HepG2 (cell line): ENCODE measurements around the gene CTNNA3. TPM values are rescaled to one million over a fixed set of nuclear protein-coding genes. Genes with fewer than 3 reads are reported as not detected.

Experiments
- ATAC-seq: fragments of 200-7000 bp; cut with Tn5 transposase; 3 replicates; pipeline ENCODE4 v1.9.1; 2020; ENCODE audit warnings: mild to moderate bottlenecking, moderate library complexity
- BruUV-seq: library from RNA; stranded (reverse); fragments of 400-500 nt; replicated peaks from 2 replicates; lab custom pipeline; 2021; lab: Mats Ljungman, UMichigan
- CTCF ChIA-PET: fragments of 300-600 bp; formaldehyde crosslinking; extraction: SDS; loops from one replicate; lab custom pipeline; 2021; ENCODE audit warnings: low total read pairs, inconsistent platforms, low intra/inter-chr PET ratio; lab: Yijun Ruan, JAX
- POLR2A ChIA-PET: fragments of 350-600 bp; sonication (Branson Sonifier 250); formaldehyde crosslinking; loops from one replicate; lab custom pipeline; 2020; ENCODE audit warnings: antibody characterized with exemption, inconsistent platforms; lab: Yijun Ruan, JAX
- DNase-seq: peaks from one replicate; pipeline ENCODE4 v3.0.0-alpha.2; 2015; ENCODE audit warnings: low spot score
- FAIRE-seq: peaks from 3 replicates; lab custom pipeline; 2011; peaks lifted over from hg19 to GRCh38; lab: Jason Lieb, UNC
- H2AFZ ChIP-seq: one replicate; pipeline ENCODE4 v1.6.1; 2011; ENCODE audit warnings: low read length, inconsistent platforms
- H3K27ac ChIP-seq: fragments of 300-600 bp; 3 replicates; pipeline ENCODE4 v1.8.0; 2011; ENCODE audit warnings: mixed run types, mild to moderate bottlenecking, mixed read lengths, low read length, inconsistent platforms; ENCODE audit not compliant: insufficient read depth; ENCODE audit errors: extremely low read length
- H3K27me3 ChIP-seq, 2 experiments: fragments of 200-600 bp in 1 of 2; 2 replicates in 1 of 2; 3 replicates in 1 of 2; pipeline versions ENCODE4 v1.6.0 to v1.8.0; 2011; ENCODE audit warnings: low read length in 2 of 2, mild to moderate bottlenecking in 2 of 2, moderate library complexity in 2 of 2, inconsistent platforms in 1 of 2; ENCODE audit not compliant: insufficient read depth in 2 of 2, control insufficient read depth in 1 of 2
- H3K36me3 ChIP-seq, 2 experiments: fragments of 200-600 bp in 1 of 2; replicated peaks in 1 of 2; 2 replicates in 1 of 2; 3 replicates in 1 of 2; pipeline versions ENCODE4 v1.5.1 to v1.8.0; 2011; ENCODE audit warnings: low read length in 2 of 2, inconsistent platforms in 1 of 2; ENCODE audit not compliant: insufficient read depth in 2 of 2, control insufficient read depth in 1 of 2
- H3K4me1 ChIP-seq: 2 replicates; pipeline ENCODE4 v1.5.1; 2012; ENCODE audit warnings: low read length, inconsistent platforms; ENCODE audit not compliant: insufficient read depth
- H3K4me2 ChIP-seq: 2 replicates; pipeline ENCODE4 v1.6.0; 2011; ENCODE audit warnings: low read depth, low read length, inconsistent platforms
- H3K4me3 ChIP-seq, 3 experiments: fragments of 200-600 bp in 1 of 3; sonication (generic), shearing (Covaris generic) in 1 of 3; replicated peaks in 1 of 3; 2 replicates each; pipeline ENCODE4 v1.5.1; 2011 to 2016; ENCODE audit warnings: low read length in 3 of 3, inconsistent platforms in 2 of 3, low read depth in 2 of 3, mild to moderate bottlenecking in 2 of 3, control low read depth in 1 of 3, mixed read lengths in 1 of 3; ENCODE audit not compliant: insufficient read depth in 1 of 3
- H3K79me2 ChIP-seq: one replicate; pipeline ENCODE4 v1.6.1; 2011; ENCODE audit warnings: low read length, inconsistent platforms; ENCODE audit not compliant: insufficient read depth
- H3K9ac ChIP-seq: 2 replicates; pipeline ENCODE4 v1.6.0; 2011; ENCODE audit warnings: mild to moderate bottlenecking, low read depth, low read length, inconsistent platforms; ENCODE audit not compliant: insufficient read depth
- H3K9me3 ChIP-seq: 2 replicates; pipeline ENCODE4 v1.5.1; 2012; ENCODE audit warnings: mild to moderate bottlenecking, low read length
- H4K20me1 ChIP-seq: 2 replicates; pipeline ENCODE4 v1.6.0; 2011; ENCODE audit warnings: inconsistent platforms, mild to moderate bottlenecking, low read length, moderate library complexity; ENCODE audit not compliant: insufficient read depth
- ARNT ChIP-seq: fragments of 450-650 bp; IDR thresholded peaks from 2 replicates; pipeline ENCODE4 v1.6.1; 2017
- BRCA1 ChIP-seq: sonication (generic); formaldehyde crosslinking; IDR thresholded peaks from 2 replicates; pipeline ENCODE4 v1.4.0; 2020; ENCODE audit warnings: missing genetic modification reagents
- HNRNPL ChIP-seq: fragments of 200-400 bp; formaldehyde crosslinking; IDR thresholded peaks from 2 replicates; pipeline ENCODE4 v1.6.1; 2017; ENCODE audit warnings: mild to moderate bottlenecking, low read depth, low read length
- NAIF1 ChIP-seq: sonication (generic); formaldehyde crosslinking; IDR thresholded peaks from 2 replicates; pipeline ENCODE4 v1.5.0; 2020; ENCODE audit warnings: mild to moderate bottlenecking, missing genetic modification reagents, borderline replicate concordance
- NFYC ChIP-seq: IDR thresholded peaks from 2 replicates; pipeline ENCODE4 v1.6.1; 2016; ENCODE audit warnings: missing genetic modification reagents, missing compliant biosample characterization
- SOX13 ChIP-seq, 3 experiments: fragments of 450-650 bp in 1 of 3; sonication (generic) in 1 of 3; formaldehyde crosslinking in 1 of 3; IDR thresholded peaks in 2 of 3; conservative IDR thresholded peaks in 1 of 3; 2 replicates each; pipeline versions ENCODE4 v1.5.0 to v1.6.1; 2016 to 2020; ENCODE audit warnings: antibody characterized with exemption in 1 of 3, mild to moderate bottlenecking in 1 of 3, missing compliant biosample characterization in 1 of 3, missing genetic modification reagents in 1 of 3, moderate library complexity in 1 of 3
- SOX6 ChIP-seq, 2 experiments: fragments of 450-650 bp in 1 of 2; sonication (generic) in 1 of 2; formaldehyde crosslinking in 1 of 2; IDR thresholded peaks; 2 replicates each; pipeline versions ENCODE4 v1.4.0 to v1.6.1; 2017 to 2020; ENCODE audit warnings: antibody characterized with exemption in 1 of 2, mild to moderate bottlenecking in 1 of 2, missing genetic modification reagents in 1 of 2
- WIZ ChIP-seq: sonication (generic); formaldehyde crosslinking; IDR thresholded peaks from 2 replicates; pipeline ENCODE4 v1.5.1; 2020; ENCODE audit warnings: mild to moderate bottlenecking, missing genetic modification reagents
- XRCC5 ChIP-seq: fragments of 200-400 bp; formaldehyde crosslinking; optimal IDR thresholded peaks from 2 replicates; pipeline ENCODE3; 2017; ENCODE audit warnings: mild to moderate bottlenecking, low read length
- ZFP90 ChIP-seq: sonication (generic); formaldehyde crosslinking; IDR thresholded peaks from 2 replicates; pipeline ENCODE4 v1.8.0; 2022; ENCODE audit warnings: missing genetic modification reagents, mild to moderate bottlenecking, inconsistent platforms, borderline replicate concordance
- ZNF343 ChIP-seq: sonication (generic); formaldehyde crosslinking; IDR thresholded peaks from 2 replicates; pipeline ENCODE4 v1.4.0; 2020; ENCODE audit warnings: mild to moderate bottlenecking, missing genetic modification reagents
- ZNF552 ChIP-seq: sonication (generic); formaldehyde crosslinking; IDR thresholded peaks from 2 replicates; pipeline ENCODE4 v1.9.0; 2022; ENCODE audit warnings: missing genetic modification reagents, mild to moderate bottlenecking, borderline replicate concordance
- ZNF562 ChIP-seq: sonication (generic); formaldehyde crosslinking; IDR thresholded peaks from 2 replicates; pipeline ENCODE4 v1.8.0; 2022; ENCODE audit warnings: missing genetic modification reagents, borderline replicate concordance
- WGBS: methylation state at CpG from one replicate; pipeline ENCODE4 v1.1.6; 2017; ENCODE audit warnings: low lambda C conversion rate; 5-methylcytosine and 5-hydroxymethylcytosine counted together
- in situ Hi-C: cut with HindIII; loops from 2 replicates; pipeline ENCODE4 v1.10.0; 2017; ENCODE audit warnings: low pct_unique_long_range_greater_than_20kb; ENCODE audit not compliant: extremely low pct_ligation_motif_present
- intact Hi-C: fragments of 100-400 bp; cut with micrococcal nuclease; formaldehyde crosslinking; loops from one replicate; pipeline ENCODE4 v1.10.0; 2022; ENCODE audit not compliant: unreplicated experiment
- polyA plus RNA-seq, 8 experiments: library from polyadenylated mRNA; depleted of rRNA in 3 of 8; stranded (reverse) in 7 of 8; unstranded in 1 of 8; fragments of >200 nt; fragmentation: Illumina TruSeq in 4 of 8; extraction: Trizol in 4 of 8; gene quantifications; 2 replicates each; pipeline versions ENCODE4 v1.2.1 to v1.2.3, GENCODE V29; 2011 to 2016; ENCODE audit warnings: low read depth in 4 of 8, missing spikeins in 1 of 8, mixed read lengths in 1 of 8; ENCODE audit not compliant: insufficient read depth in 1 of 8
- total RNA-seq, 5 experiments: library from RNA; depleted of rRNA; stranded (reverse); fragments of >200 nt; fragmentation: Illumina TruSeq; extraction: Trizol; gene quantifications; 2 replicates each; pipeline ENCODE4 v1.2.3, GENCODE V29; 2016; ENCODE audit warnings: low read depth in 1 of 5
- TF ChIP-seq, protein P1 (sequence below): sonication (generic); formaldehyde crosslinking; IDR thresholded peaks from 2 replicates; pipeline ENCODE4 v1.9.0; 2021; ENCODE audit warnings: mild to moderate bottlenecking, missing genetic modification reagents
- TF ChIP-seq, protein P2 (sequence below): sonication (generic); formaldehyde crosslinking; IDR thresholded peaks from 2 replicates; pipeline ENCODE4 v1.5.0; 2020; ENCODE audit warnings: mild to moderate bottlenecking, missing genetic modification reagents

Gene CTNNA3
- total and polyA plus RNA-seq, 2 of the 13 experiments (the other 11 are each of a cell fraction or from before 2014, with no cell fraction given): not detected

DNA sequence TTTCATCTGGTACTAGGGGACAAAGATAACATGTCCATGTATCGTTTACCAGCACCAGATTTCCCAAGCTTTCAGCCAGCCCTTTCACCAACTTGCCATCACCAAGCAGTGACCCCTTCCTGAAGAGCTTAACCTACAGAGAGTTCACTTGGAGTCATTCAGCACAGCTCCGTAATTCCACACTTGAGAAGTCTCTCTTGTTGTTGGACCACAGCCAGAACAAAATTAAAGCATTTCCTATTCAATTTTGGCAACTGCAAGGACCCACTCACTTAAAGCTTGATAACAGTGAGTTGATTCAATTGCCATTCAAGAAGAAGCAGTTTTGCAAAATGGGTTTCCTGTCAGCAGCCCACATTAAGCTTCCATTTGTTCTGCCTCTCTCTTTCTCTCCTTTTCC lies 858.7 kb downstream of the CTNNA3 start (continued):
- TF ChIP-seq, protein P1, sequence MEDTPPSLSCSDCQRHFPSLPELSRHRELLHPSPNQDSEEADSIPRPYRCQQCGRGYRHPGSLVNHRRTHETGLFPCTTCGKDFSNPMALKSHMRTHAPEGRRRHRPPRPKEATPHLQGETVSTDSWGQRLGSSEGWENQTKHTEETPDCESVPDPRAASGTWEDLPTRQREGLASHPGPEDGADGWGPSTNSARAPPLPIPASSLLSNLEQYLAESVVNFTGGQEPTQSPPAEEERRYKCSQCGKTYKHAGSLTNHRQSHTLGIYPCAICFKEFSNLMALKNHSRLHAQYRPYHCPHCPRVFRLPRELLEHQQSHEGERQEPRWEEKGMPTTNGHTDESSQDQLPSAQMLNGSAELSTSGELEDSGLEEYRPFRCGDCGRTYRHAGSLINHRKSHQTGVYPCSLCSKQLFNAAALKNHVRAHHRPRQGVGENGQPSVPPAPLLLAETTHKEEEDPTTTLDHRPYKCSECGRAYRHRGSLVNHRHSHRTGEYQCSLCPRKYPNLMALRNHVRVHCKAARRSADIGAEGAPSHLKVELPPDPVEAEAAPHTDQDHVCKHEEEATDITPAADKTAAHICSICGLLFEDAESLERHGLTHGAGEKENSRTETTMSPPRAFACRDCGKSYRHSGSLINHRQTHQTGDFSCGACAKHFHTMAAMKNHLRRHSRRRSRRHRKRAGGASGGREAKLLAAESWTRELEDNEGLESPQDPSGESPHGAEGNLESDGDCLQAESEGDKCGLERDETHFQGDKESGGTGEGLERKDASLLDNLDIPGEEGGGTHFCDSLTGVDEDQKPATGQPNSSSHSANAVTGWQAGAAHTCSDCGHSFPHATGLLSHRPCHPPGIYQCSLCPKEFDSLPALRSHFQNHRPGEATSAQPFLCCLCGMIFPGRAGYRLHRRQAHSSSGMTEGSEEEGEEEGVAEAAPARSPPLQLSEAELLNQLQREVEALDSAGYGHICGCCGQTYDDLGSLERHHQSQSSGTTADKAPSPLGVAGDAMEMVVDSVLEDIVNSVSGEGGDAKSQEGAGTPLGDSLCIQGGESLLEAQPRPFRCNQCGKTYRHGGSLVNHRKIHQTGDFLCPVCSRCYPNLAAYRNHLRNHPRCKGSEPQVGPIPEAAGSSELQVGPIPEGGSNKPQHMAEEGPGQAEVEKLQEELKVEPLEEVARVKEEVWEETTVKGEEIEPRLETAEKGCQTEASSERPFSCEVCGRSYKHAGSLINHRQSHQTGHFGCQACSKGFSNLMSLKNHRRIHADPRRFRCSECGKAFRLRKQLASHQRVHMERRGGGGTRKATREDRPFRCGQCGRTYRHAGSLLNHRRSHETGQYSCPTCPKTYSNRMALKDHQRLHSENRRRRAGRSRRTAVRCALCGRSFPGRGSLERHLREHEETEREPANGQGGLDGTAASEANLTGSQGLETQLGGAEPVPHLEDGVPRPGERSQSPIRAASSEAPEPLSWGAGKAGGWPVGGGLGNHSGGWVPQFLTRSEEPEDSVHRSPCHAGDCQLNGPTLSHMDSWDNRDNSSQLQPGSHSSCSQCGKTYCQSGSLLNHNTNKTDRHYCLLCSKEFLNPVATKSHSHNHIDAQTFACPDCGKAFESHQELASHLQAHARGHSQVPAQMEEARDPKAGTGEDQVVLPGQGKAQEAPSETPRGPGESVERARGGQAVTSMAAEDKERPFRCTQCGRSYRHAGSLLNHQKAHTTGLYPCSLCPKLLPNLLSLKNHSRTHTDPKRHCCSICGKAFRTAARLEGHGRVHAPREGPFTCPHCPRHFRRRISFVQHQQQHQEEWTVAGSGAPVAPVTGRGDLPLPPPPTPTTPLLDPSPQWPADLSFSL (CRISPR knock-in tag): no peak
- no peak for TF ChIP-seq WIZ
- TF ChIP-seq, protein P2, sequence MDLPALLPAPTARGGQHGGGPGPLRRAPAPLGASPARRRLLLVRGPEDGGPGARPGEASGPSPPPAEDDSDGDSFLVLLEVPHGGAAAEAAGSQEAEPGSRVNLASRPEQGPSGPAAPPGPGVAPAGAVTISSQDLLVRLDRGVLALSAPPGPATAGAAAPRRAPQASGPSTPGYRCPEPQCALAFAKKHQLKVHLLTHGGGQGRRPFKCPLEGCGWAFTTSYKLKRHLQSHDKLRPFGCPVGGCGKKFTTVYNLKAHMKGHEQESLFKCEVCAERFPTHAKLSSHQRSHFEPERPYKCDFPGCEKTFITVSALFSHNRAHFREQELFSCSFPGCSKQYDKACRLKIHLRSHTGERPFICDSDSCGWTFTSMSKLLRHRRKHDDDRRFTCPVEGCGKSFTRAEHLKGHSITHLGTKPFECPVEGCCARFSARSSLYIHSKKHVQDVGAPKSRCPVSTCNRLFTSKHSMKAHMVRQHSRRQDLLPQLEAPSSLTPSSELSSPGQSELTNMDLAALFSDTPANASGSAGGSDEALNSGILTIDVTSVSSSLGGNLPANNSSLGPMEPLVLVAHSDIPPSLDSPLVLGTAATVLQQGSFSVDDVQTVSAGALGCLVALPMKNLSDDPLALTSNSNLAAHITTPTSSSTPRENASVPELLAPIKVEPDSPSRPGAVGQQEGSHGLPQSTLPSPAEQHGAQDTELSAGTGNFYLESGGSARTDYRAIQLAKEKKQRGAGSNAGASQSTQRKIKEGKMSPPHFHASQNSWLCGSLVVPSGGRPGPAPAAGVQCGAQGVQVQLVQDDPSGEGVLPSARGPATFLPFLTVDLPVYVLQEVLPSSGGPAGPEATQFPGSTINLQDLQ: no peak

DNA sequence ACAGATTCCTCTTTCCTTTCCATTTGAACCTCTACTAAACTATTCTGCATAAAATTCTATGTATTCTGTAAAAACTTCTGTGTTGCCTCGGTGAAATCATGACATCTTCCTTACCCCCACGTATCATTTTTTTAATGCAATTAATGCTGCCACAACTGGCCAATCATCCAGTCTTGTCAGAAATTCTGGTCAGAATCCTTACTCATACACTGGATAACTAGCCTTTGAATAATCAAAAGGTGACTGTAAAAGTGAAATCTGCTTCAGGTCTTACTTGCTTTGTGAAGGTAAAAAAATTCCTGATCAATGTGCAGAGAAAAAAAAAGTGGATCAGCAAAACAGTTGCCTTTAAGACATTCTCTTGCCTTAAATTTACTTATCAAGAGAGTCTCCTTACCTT lies 859.2 kb downstream of the CTNNA3 start:
- WGBS: 6% methylated on average over 2 of the region's 2 CpGs
- BruUV-seq: no TSS peak
- FAIRE-seq (no peak), DNase-seq (no peak), ATAC-seq (no peak)
- H3K9ac ChIP-seq: no peak overlapping the region
- H2AFZ ChIP-seq: no peak overlapping the region
- intact Hi-C loops: no loop called here
- H3K36me3 ChIP-seq: no peaks in the 10 kb centered on the region
- no peak overlapping the region for H3K27ac ChIP-seq
- no peaks in the 10 kb centered on the region for H3K27me3 ChIP-seq
- no peak overlapping the region for H3K4me2 ChIP-seq
- CTCF ChIA-PET: no interaction called here
- H3K4me1 ChIP-seq: no peaks in the 10 kb centered on the region
- no peaks in the 10 kb centered on the region for H3K79me2 ChIP-seq
- H4K20me1 ChIP-seq: no peaks in the 10 kb centered on the region
- in situ Hi-C loops: no loop called here
- no peaks in the 10 kb centered on the region for H3K9me3 ChIP-seq
- POLR2A ChIA-PET: no interaction called here
- no peak overlapping the region for H3K4me3 ChIP-seq
- TF ChIP-seq SOX6 (IDR thresholded peaks at IDR 0.05): no peak
- no peak for TF ChIP-seq SOX6 (CRISPR knock-in tag; IDR thresholded peaks at IDR 0.05)
- no peak for TF ChIP-seq ZNF343 (CRISPR knock-in tag)
- TF ChIP-seq NAIF1 (CRISPR knock-in tag): no peak
- TF ChIP-seq ARNT: no peak
- no peak for TF ChIP-seq ZNF562 (CRISPR knock-in tag)
- TF ChIP-seq XRCC5: no peak
- no peak for TF ChIP-seq HNRNPL
- no peak for TF ChIP-seq ZNF552 (CRISPR knock-in tag)
- TF ChIP-seq BRCA1 (CRISPR knock-in tag): no peak
- TF ChIP-seq SOX13 (IDR thresholded peaks at IDR 0.05): no peak
- TF ChIP-seq SOX13 (CRISPR knock-in tag; conservative IDR thresholded peaks at IDR 0.05 in 1 of 2, IDR thresholded peaks at IDR 0.05 in 1 of 2): no peak
- no peak for TF ChIP-seq ZFP90 (CRISPR knock-in tag)
- TF ChIP-seq NFYC (CRISPR knock-in tag): no peak
